ENCODE results near the gene AATF.

The AATF gene

DNA sequence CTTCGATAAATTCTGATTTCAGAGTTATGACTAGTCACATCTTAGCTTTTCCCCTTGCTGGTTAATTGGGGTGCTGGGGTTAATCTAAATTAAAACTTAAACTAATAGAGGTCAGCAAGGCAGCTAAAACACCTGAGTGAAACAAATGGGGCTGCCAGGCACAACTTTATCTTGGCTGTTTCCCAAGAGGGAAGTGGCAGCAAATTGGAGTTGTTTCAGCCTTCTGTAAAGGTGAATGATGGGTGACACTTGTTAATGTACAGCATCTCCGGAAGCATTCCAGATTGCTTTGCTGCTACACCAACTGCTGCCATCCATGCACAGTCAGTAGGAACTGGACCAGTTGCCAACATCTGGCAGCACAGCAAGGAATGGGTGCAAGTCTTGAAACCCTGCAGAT is 43.9 kb downstream of the AATF start:
- no peak for DNase-seq

DNA sequence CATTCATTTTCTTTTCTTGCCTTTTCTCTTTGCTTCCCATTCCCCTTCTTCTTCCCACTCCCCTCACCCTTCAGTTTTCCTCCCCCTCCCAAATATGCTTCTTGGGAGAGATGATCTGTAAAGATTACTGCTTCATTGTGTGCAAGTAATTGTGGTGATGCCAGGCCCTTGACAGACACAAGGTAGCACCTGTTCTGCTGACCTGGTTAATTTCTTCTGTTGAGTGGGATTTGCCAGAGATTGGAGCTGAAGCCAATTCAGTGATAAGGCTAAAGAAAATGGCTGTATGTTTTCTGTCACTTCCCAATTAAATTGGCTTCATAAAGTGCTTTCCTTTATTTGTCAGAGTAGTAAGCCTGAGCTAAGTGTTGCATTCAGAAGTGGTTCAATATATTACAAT is 44.5 kb downstream of the AATF start:
- no peak for DNase-seq

DNA sequence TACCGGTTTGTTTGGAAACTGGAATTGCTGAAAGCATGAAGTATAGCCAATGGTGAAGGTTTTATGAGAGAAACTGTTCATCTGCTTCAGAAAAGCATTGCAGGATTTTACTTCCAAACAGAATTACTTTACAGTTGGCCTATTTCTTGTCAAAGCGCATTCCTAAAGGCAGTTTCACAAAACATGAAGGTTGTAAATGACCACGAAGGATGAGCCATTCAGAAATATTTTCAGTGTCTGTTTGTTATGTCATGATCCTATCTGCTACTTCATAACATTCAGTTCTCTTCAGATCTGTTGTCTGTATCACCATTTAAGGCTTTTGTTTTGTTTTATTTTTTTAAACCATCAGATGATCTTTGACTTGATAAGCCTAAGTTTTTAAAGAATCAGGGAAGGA is 45.7 kb downstream of the AATF start:
- no peak for DNase-seq

DNA sequence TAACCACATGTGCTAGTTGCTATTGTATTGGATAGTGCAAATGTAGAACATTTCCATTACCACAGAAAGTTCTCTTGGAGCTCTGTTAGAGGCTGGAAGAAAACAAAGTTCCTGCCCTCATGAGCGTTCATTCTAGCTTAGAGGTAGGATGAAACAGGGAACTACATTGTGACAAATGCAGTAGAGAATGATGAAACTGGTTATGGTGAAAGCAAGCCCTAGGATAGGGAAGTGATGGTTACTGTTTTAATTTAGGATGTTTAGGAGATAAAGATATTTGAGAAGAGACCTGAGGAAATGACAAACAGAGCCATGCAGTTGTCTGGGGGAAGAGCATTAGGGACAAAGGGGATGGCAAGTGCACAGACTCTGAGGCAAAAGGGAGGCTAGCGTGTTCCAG is 50.7 kb downstream of the AATF start:
- DNase-seq: no peak

DNA sequence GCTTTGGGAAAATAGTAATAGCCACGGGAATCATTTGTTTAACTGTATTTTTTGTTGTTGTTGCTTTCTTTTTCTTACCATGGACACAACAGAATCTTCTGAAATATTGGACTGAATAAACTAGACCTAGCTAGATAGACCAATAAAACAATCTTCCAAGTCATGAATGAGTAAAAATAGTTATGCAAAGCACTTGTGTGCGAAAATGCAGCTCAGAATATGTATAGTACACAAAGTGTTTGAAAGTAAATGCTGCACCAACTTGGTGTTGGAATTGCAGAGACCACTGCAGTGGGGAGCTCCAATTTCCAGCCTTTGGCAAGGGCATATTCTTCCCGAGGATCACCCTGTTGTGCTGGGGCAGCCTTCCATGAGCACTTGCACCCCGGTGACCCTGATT is 68.0 kb downstream of the AATF start:
- DNase-seq: no peak

DNA sequence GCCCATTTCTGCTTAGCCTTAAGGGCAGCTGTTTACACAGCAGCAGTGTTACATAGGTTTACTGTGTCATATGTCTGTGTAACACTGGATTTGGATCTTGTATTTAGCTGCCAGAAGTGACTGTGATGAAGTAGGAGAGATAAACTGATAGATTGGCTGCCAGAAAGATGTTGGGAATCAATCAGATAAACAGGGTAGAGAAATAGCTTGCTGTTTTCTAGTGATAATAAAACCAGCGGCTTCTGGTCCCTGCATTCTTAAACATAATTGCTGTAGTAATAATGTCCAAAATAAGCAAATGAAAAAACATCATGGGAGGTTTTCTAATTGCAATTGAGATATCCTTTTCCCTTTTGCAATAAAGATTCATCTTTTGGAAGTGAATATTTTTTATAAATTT is 68.7 kb downstream of the AATF start:
- DNase-seq: no peak

DNA sequence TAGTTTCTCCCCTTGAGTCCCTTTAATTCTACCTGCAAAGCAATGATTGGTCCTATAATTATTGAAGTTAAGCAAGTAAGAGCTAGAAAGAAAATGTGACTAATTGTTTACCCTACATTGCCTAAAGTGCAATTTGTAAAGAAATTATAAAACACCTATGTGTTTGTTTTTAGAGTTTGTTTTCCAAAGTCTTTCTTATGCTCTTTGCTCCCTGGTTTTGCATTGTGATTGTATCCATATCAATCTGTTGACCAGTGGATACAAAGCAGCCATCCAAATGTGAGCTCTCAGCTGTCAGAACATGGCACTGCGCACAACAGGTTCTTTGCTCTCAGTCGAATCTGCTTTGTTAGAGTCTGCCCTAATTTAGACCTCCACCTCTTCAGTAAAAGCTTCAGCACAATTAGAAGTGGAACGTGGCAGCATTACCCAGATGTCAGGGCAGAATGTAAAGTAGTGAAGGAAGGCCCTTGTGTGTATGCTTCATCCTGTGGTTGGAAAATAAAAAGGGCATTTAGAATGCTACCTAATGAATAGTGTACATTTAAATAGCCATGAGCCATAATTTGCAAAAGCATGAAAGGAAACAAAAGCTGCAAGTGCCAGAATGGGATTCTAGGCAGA is 70.5 kb downstream of the AATF start:
- no peak for DNase-seq

DNA sequence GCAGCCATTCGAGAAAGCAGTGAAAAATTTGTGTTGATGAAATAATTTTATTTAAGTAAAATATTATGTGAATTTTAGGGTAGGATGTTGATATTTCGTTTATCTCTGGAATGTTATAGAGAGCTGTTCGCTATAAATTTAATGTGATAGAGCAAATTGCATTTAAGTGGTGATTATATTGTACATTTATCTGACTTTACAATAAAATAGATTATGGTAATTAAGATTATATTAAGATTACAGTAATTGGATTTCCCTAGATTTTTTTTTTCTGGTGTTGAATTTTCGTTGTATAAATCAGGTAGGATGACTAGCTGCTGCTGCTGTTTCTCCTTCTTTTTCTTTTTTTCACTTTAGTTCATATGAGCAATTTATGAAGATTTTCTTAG is 71.0 kb downstream of the AATF start:
- no peak for DNase-seq

DNA sequence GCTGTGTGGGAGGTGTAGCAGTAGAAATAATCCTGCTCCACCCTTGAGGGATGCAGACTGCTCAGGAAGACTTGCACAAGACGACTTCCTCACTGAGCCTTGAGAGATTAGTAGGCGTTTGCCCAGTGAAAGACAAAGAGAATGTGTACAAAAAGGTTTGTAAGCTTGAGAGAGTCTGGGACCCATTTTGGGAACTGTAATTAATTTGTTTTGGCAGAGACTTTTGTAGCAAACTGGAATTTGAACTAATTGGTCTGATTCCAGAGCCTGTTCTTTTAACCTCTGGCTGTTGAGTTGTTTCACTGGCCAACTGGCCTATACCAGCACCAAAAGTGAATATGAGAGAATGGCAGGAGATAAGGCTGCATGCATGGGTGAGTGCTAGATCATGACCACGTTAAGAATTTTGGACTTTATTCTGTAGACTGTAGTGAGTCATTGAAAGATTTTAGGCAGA is 75.5 kb downstream of the AATF start:
- no peak for DNase-seq

DNA sequence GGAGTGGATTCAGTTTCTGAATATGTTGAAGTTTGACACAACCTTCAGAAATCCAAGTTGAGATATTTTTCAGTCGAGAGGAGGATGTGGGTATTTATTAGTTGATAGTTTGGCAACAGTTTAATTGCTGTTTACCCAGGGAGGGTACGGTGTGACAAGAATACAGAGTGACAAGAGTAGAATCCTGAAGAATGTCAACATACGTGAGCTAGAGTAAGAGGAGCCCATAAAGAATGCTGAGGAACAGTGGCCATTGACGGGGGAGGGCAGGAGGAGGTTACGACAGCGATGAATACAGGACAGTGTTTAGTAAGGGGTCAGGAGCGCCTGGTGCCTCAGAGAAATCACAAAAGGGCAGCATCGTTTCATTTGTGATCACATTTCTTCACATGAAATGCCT is 76.5 kb downstream of the AATF start:
- DNase-seq: no peak

DNA sequence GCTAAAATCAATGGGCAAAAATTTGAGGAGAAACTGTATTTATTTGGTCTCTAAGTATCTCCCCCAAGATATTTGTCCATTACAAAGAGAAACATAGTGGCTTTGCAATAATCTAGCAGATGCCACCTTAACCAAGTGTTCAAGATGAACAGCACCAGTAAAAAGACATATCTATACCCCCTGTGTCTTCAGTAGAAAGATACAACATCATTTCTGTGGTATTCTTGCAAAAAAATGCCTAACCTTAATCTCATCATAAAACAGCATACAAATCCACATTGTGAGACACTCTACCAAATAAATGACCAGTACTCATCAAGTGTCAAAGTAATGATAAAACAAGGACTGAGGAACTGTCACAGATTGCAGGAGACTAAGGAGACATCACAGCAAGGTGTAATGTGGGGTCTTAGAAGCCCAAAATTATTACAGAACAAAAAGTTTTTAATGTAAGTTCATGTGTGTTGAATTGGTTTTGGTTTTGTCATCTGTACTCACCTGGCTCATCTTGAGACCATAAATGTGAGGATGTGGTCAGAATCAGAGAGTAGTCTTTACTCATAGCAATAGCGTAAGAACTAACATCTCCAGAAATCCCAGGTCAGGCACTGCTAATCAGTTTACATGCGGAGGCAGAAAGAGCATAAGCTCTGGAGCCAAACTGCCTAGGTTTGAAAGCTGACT is 77.2 kb downstream of the AATF start:
- DNase-seq: no peak

DNA sequence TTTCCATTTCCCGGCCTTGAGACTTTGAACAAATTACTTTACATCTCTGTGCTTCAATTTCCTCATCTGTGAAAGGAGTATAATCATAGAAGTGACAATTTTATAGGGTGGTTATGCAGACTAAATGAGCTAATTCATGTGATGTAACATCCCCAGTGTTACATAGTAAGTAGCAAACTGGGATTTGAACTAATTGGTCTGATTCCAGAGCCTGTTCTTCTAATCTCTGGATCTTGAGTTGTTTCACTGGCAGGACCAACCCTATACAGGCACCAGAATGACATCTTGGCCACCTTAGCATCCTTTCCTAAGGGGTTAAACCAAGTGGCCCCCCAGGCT is 77.7 kb downstream of the AATF start:
- no peak for DNase-seq

DNA sequence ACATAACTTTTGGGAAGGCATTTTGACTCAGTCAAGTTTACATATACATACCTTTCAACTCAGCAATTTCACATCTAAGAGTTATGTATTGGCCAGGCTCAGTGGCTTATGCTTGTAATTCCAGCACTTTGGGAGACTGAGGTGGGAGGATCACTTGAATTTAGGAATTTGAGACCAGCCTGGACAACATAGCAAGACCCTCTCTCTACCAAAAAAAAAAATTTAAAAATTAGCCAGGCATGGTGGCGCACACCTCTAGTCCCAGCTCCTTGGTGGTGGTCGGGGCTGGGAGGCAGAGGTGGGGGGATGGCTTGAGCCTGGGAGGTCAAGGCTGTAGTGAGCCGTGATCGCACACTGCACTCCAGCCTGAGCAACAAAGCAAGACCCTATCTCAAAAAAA is 79.3 kb downstream of the AATF start:
- DNase-seq: no peak

DNA sequence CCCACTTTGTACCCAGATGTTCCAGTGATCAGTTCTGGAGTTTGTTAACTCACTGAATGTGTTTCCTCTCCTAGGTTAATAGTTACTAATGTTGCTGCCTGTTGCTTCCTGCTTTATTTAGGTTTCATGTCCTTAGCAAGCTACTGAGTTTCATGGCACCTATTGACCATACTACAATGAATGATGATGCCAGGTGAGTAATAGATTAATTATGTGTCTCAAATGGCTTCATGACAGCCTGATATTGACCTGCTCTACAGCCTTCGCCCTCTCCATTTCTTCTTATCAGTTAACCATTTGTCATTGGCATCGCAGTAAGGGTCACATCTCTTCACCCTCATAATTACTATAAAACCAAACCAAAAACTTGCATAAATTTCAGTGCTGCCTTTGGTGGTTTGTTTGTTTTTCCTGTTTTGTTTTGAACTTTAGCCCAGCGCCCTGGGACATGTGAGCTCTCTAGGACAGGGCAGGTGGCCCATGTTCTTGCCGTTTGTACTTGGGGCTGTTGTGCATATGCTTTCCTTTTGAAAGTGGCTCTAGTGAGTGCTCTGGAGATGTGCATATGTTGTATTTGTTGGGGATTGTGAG is 82.8 kb downstream of the AATF start:
- no peak for DNase-seq

DNA sequence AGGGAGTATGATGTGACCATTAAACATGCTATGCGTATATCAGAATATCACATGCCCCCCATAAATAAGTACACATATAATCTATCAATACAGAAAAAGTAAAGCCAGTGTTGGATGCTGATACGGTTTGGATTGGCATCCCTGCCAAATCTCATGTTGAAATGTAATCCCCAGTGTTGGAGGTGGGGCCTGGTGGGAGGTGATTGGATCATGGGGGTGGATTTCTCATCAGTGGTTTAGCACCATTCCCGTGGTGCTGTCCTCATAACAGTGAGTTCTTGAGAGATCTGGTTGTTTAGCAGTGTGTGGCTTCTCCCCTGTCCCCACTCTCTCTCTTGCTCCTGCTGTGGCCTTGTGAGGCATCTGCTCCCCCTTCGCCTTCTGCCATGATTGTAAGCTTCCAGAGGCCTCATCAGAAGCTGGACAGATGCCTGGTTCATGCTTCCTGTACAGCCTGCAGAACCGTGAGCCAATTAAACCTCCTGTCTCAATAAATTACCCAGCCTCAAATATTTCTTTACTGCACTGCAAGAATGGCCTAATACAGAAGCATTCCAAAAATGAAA is 88.9 kb downstream of the AATF start:
- no peak for DNase-seq

DNA sequence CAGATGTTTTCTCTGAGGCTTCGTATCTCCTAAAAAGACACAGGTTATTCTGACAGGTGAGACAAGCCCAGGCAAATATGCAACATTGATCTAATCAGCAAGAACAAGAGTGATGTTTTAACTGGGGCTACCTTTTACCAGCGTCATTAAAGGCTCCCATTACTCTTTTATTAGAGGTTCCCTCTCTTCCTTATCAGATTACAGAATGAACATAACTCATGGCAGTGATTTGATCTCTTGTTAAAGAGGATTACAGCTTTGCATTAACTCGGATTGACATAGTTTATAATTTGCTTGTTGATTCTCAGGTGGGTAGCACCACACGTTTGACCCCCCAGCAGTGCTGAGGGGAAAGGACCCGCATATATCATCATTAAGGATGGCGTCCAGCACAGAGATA is 90.5 kb downstream of the AATF start:
- DNase-seq: no peak

DNA sequence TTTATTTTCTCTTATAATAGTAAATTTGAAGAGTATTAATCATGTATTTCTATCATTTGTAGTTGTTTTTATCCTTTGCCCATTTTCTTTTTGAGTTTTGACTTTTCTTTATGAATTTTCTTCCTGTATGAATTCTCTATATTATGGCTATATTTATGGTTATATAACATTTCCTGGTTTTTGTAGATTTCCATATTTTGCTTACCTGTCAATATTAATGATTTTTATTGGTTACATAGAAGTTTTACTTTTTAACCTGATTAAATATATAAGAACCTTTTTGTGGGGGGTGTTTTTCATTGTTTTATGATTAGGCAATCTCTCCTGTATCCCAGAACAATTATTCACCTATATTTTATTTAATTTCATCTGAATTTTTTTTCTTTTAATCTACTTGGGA is 93.2 kb downstream of the AATF start:
- no peak for DNase-seq

DNA sequence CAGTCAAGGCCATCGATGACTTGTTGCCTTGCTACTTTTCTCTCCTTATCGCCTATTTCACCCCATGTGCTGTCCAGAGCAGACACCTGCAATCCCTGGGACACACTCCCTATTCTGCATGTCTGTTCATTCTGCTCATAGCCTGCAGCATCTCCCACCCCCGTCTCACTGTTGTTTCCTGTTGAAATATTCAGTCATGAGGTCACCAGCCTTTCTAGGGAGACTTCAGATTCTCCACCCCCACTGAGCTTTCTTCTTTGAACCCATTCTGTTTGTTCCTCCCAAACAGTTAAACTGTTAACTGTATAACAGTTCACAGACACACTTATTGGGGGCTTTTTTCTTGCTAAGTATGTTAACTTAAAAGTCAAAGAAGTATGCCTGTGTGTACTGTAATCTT is 94.4 kb downstream of the AATF start:
- no peak for DNase-seq

DNA sequence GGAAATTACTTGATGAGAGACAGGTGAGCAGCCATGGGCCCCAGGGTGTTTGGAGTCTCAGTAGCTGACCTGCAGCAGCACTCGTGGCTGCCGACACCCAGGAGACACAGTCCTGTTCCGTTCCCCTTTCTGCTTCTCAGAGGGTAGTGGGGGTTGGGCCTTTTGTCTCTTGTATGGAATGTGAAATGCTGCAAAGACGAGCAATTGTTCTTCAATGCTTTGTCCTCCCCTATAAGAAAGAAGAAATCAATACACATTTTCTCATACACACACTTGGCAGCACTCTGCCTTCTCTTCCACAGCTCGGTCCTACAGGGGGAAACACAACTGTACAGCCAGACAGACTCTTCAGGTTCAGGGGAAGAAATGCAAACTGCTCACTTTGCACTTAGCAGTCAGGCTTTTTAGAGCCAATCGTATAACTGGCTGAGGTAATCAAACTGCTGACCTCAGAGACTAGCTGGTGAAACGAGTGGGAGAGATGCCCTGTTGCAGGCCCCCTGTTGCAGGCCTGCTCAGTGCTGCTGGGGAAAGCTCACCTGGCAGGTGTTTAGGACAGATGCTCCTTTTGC is 96.7 kb downstream of the AATF start:
- DNase-seq: no peak

DNA sequence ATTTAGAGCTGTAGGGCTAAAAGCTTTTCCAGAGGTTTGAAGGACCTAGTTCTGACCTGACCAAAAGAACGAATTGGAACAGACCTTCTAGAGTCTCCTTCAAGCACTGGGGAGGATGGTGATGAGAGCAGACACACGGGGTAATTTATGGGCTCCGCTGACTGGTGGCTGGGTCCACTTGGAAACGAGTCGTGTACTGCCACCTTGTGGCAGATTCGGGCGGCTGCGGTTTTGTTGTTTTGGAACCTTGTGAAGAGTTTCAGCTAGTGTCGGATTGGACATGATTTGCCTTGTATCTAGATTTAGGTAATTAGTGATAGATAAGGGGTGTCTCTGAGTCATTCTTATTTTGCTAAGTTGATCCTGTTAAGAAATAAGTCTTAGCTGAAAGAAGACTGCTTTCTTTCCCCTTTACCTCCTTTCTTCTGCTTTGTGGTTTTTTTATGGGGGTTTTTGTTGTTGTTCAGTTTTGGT is 98.9 kb downstream of the AATF start:
- DNase-seq: peak; percentile 82

DNA sequence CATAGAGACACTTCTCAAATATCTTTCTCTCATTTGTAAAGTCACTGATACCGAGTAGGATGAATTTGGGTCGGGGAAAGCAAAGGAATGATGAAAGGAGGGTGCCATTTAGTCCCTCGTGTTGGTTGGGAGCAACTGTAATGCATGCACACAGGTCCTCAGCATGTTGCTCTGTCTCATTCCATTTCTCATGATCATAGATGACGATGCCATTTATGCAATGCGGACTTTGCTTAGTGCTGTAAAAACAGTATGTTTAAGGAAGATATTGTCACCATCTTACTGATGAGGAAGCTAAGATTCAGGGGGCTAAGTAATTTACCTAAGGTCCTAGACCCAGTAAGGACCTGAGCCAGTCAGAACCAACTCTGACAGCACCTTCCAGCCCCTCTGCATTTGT is 100.1 kb downstream of the AATF start:
- DNase-seq: no peak

DNA sequence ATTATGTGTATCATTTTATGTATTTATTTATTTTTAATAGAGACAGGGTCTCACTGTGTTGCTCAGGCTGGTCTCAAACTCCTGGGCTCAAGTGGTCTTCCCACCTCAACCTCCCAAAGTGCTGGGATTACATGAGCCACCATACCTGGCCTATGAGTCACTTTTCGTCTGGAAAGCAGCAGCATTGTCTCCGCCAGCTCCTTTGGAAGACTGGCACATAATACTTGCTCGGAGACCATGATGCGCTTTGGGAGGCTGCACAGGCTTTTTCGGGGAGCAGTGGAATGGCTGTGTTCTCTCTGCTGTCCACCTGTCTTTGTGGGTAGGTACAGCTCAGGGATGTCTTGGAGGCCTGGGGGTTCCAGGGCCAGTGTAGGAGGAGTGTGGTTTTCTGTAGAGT is 102.2 kb downstream of the AATF start:
- DNase-seq: no peak

DNA sequence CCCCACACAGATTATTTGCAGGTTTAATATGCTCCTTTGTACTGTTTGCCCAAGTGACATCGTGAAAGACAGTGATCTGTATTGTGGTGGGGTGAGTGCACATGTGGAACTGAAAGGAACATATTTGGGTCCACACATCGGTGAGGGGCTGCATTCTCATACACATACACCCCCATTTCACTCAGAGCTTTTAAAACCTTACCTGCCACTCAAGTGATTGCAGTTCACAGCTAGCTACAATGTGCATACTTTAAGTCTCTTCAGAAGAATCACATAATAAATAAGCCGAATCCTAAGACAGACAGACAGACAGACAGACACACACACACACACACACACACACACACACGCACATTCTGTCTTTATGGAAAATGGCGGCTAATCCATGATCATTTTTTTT is 102.6 kb downstream of the AATF start:
- DNase-seq: no peak

DNA sequence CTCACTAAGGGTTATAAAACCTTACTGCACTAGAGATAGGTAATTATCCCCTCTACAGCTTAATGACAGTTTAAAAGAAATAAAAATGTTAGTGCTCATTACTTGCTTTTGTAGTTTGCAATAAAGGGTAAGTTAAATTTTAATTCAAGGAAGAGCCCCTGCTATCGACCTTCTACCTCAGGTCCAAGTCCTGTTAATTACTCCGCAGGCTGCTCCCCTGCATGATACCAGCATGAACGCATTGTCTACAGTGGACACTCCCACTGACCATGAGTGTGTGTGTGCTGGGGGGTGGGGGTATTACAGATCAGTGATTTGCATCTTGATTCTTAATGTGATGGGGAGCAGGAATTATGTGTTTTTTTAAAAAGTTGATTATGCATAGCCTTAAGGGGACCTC is 103.1 kb downstream of the AATF start:
- no peak for DNase-seq
